ENCODE results near the gene MYT1. TPM values are rescaled to one million over a fixed set of nuclear protein-coding genes. Genes with fewer than 3 reads are reported as not detected.
A peak's percentile ranks its signal among the peaks of the same experiment; 100 is the strongest.

Gene MYT1
- total and polyA plus RNA-seq, 5 donors: 0.31 to 1.5 (median 1.2) TPM

DNA sequence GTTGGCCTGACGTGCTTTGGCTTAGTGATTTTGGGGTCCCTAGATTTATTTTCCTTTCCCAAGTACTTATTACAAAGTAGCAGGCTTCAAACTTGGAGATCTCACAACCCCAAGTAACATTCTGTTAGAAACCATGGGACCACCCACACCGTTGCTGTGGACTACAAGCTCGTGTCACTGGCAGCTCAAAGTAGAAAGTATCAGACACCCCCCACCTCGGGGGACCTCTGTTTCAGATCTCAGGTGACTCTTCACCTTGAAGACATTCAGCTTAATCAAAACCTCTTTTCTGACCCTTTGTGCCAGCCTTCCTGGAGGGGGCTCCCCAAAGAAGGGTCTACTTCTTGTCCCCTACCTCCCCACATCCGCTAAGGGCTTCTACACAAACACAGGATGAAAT lies 15.7 kb upstream of the MYT1 start:
- DNase-seq (peak in 2 of 3 donors; percentile 4 to 5), ATAC-seq (no peak)
- H3K9me3 ChIP-seq (ENCODE audit: control insufficient read depth, low read length): peaks cover 2% of the 10 kb centered on the region
- intact Hi-C loops (cut with DNase I): no loop called here
- no peak overlapping the region for H3K27ac ChIP-seq (ENCODE audit: low read length)
- H3K27me3 ChIP-seq (ENCODE audit: control insufficient read depth, insufficient read depth): no peaks in the 10 kb centered on the region
- H3K4me1 ChIP-seq (ENCODE audit: control insufficient read depth, insufficient read depth, low read length): no peaks in the 10 kb centered on the region
- 75% methylated on average over 5 of the region's 5 CpGs for WGBS
- no peak overlapping the region for H3K4me3 ChIP-seq (ENCODE audit: low read length)

DNA sequence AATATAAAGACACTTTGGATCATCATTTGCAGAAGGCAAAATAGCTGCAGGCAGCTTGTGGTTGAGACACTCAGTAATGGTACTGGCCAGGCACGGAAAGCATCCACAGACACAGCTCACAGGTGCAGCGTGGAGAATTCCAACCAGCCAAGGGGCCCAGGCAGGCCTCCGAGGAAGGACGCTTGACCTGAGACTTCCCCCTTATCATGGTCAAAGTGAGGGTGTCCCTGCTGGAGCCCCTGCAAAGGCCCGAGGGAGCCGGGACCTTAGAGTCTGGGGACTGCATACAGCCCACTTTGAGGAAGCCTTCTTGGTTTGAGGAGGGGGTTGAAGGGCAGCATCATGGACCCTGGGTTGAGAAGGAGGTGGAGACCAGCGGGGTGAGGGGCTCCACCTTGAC lies 15.1 kb upstream of the MYT1 start:
- WGBS: 90% methylated on average over 7 of the region's 7 CpGs
- H3K27me3 ChIP-seq (ENCODE audit: control insufficient read depth, insufficient read depth): no peaks in the 10 kb centered on the region
- DNase-seq: peak in 2 of 3 donors; percentile 10 to 21

DNA sequence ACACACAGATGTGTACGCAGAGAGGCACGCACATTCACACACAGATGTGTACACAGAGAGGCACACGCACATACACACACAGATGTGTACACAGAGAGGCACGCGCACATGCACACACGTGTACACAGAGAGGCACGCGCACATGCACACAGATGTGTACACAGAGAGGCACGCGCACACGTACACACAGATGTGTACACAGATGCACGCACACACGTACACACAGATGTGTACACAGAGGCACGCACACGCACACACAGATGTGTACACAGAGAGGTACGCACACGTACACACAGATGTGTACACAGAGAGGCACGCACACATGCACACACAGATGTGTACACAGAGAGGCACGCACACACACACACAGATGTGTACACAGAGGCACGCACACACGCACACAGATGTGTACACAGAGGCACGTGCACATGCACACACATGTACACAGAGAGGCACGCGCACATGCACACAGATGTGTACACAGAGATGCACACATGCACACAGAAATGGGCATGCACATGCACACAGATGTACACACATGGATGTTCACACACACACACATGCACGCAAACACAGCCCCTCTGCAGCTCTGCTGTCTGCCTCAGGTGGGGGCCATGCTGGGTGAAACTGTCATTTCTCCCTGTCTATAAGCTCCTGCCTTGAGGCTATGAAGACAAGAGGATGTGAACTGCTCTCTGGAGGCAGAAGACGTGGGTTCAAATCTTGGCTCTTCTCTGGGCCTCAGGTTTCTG lies 14.3 kb upstream of the MYT1 start:
- no peaks in the 10 kb centered on the region for H3K27me3 ChIP-seq (ENCODE audit: control insufficient read depth, insufficient read depth)
- H3K4me3 ChIP-seq (ENCODE audit: low read length): no peak overlapping the region
- H3K4me1 ChIP-seq (ENCODE audit: control insufficient read depth, insufficient read depth, low read length): no peaks in the 10 kb centered on the region
- no peak for ATAC-seq
- peaks cover 2% of the 10 kb centered on the region for H3K9me3 ChIP-seq (ENCODE audit: control insufficient read depth, low read length)
- H3K27ac ChIP-seq (ENCODE audit: low read length): no peak overlapping the region
- DNase-seq: peak in 2 of 3 donors; percentile 11 to 13
- intact Hi-C loops (cut with DNase I): no loop called here
- 94% methylated on average over 26 of the region's 26 CpGs for WGBS

More for the DNA sequence above, 15.1 kb upstream of the MYT1 start:
- intact Hi-C loops (cut with DNase I): no loop called here
- Histone ChIP-seq H3K4me1 (ENCODE audit: control insufficient read depth, insufficient read depth, low read length) (no peaks in the 10 kb centered on the region), H3K9me3 (ENCODE audit: control insufficient read depth, low read length) (peaks cover 2% of the 10 kb centered on the region), H3K4me3 (ENCODE audit: low read length) (no peak overlapping the region), H3K27ac (ENCODE audit: low read length) (no peak overlapping the region)
- ATAC-seq: no peak

DNA sequence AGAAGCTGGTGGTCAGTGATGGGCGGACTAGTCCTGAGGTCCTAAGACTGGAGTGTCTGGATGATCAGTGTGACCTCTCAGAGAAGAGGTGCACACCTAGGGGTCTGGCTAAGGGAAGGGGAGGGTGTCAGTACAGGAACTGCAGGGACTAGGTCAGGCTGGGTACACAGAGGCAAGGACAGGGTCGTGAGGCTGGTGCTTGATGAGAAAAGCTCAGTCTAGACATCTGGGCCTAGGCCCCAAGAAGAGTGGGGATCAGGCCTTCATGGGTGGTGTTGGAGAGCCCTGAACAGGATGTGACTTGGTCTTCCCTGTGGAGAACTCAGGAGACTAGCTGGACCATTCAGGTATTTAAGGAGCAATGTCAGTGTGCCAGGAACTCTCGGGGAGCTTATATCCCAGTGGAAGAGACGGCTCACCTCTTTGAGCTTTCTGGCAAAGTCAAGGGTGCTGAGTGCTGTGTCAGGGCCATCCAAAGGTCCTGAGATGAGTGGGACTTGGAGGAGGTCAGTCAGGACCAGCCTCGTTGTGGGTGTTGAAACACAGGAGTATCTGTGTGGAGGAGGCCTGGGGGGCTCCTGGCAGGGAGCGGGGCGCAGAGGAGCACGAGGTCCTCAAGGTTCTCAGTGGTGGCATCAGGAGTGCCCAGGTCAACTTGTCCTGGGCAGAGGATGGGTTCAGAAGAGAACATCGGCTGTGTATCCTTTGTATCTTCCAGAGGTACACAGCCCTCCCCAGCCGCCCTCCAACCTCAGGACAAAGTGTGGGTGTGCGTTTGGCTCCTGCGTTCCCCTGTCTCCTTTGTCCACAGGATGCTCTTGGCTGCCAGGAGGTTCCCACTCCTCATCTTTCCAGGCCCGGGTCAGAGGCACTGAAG lies 13.3 kb upstream of the MYT1 start:
- ATAC-seq (no peak), DNase-seq (peak in 2 of 3 donors; percentile 9 to 12)
- intact Hi-C loops (cut with DNase I): no loop called here
- no peaks in the 10 kb centered on the region for H3K4me1 ChIP-seq (ENCODE audit: control insufficient read depth, insufficient read depth, low read length)
- no peaks in the 10 kb centered on the region for H3K27me3 ChIP-seq (ENCODE audit: control insufficient read depth, insufficient read depth)
- no peaks in the 10 kb centered on the region for H3K9me3 ChIP-seq (ENCODE audit: control insufficient read depth, low read length)
- no peak overlapping the region for H3K4me3 ChIP-seq (ENCODE audit: low read length)
- WGBS: 70% methylated on average over 13 of the region's 13 CpGs
- H3K27ac ChIP-seq (ENCODE audit: low read length): no peak overlapping the region

DNA sequence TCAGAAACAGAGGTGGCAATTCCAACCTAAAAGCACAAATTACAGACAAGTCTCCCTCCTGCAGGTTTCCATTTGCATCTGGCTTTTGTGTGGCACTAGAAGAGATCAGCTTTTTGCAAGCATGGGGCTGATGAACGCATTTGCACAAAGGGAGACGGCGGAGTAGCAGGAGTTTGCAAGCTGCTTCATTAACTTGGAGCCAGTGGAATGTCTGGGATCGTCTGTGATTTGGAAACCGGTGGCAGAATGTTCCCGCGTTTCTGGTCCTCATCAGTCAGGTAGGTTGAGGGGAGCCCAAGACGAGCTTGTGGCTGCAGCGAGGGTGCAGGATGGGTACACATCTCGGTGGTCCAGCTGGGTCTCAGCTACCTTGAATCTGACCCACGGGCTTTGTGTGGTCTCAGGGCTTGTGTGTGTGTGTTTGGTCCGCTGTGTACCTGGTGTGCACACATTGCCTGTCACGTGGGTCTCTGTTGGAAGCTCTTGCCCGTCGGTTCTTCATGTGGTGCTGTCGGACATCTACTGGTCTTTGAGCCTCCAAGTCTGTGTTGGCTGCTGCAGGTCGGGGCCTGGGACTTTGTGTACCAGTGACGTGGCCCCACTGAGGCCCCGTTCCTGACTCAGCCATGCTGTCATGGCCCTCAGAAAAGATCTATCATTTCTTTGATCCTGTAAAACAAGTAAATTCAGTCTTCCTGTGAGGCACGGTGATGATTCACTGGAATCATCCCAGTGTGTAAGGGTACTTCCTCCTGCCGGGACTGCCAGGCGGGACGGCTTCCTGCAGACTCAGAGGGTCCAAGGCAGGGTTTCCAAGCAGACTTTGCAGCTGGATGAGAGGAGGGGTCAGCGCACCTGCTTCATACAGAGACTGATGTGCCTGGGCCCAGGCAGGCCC lies 12.4 kb upstream of the MYT1 start:
- no peak overlapping the region for H3K27ac ChIP-seq (ENCODE audit: low read length)
- ATAC-seq (no peak), DNase-seq (peak in 2 of 3 donors; percentile 28 to 30)
- no peaks in the 10 kb centered on the region for H3K27me3 ChIP-seq (ENCODE audit: control insufficient read depth, insufficient read depth)
- no peaks in the 10 kb centered on the region for H3K4me1 ChIP-seq (ENCODE audit: control insufficient read depth, insufficient read depth, low read length)
- no peaks in the 10 kb centered on the region for H3K9me3 ChIP-seq (ENCODE audit: control insufficient read depth, low read length)
- H3K4me3 ChIP-seq (ENCODE audit: low read length): no peak overlapping the region
- WGBS: 71% methylated on average over 24 of the region's 24 CpGs
- intact Hi-C loops (cut with DNase I): no loop called here

DNA sequence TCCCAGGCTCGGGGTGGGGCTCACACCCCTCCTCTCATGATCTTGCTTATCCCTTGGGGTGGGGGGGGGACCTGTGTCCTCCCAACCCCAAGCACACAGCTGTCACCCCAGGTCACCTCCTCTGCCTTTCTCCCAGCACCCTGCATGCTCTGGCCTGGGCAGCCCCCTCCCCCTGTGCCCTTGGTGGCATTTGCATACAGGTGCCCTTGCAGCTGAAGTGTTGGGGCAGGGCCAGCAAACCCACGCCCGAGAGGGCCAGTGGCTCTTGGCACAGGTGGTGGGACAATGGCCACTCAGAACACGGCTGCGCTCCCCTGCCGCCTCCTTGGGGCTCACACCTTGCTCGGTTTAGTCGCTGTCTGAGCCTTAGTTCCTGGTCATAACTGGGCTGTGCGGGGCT lies 11.3 kb upstream of the MYT1 start:
- H3K4me3 ChIP-seq (ENCODE audit: low read length): no peak overlapping the region
- no peaks in the 10 kb centered on the region for H3K4me1 ChIP-seq (ENCODE audit: control insufficient read depth, insufficient read depth, low read length)
- intact Hi-C loops (cut with DNase I): no loop called here
- peak in 2 of 3 donors; percentile 30 to 42 for DNase-seq
- H3K27me3 ChIP-seq (ENCODE audit: control insufficient read depth, insufficient read depth): no peaks in the 10 kb centered on the region
- ATAC-seq: no peak
- no peak overlapping the region for H3K27ac ChIP-seq (ENCODE audit: low read length)
- WGBS: 81% methylated on average over 9 of the region's 9 CpGs
- no peaks in the 10 kb centered on the region for H3K9me3 ChIP-seq (ENCODE audit: control insufficient read depth, low read length)

DNA sequence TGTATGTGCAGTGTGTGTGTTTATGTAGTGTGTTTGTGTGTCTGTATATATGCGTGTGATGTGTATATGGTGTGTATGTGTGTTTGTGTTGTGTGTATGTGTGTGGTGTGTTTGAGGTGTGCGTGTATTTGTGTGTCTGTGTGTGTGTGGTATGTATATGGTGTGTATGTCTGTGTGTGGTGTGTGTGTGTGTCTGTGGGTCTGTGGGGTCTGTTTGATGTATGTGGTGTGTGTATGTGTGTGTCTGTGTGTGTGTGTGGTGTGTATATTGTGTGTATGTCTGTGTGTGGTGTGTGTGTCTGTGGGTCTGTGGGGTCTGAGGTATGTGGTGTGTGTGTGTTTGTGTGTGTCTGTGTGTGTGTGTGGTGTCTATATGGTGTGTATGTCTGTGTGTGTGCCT lies 10.8 kb upstream of the MYT1 start:
- no peaks in the 10 kb centered on the region for H3K9me3 ChIP-seq (ENCODE audit: control insufficient read depth, low read length)
- no peaks in the 10 kb centered on the region for H3K27me3 ChIP-seq (ENCODE audit: control insufficient read depth, insufficient read depth)
- no peak overlapping the region for H3K27ac ChIP-seq (ENCODE audit: low read length)
- no peak for DNase-seq
- H3K4me1 ChIP-seq (ENCODE audit: control insufficient read depth, insufficient read depth, low read length): no peaks in the 10 kb centered on the region
- intact Hi-C loops (cut with DNase I): no loop called here
- no peak for ATAC-seq
- WGBS: 73% methylated on average over 2 of the region's 2 CpGs
- H3K4me3 ChIP-seq (ENCODE audit: low read length): no peak overlapping the region

DNA sequence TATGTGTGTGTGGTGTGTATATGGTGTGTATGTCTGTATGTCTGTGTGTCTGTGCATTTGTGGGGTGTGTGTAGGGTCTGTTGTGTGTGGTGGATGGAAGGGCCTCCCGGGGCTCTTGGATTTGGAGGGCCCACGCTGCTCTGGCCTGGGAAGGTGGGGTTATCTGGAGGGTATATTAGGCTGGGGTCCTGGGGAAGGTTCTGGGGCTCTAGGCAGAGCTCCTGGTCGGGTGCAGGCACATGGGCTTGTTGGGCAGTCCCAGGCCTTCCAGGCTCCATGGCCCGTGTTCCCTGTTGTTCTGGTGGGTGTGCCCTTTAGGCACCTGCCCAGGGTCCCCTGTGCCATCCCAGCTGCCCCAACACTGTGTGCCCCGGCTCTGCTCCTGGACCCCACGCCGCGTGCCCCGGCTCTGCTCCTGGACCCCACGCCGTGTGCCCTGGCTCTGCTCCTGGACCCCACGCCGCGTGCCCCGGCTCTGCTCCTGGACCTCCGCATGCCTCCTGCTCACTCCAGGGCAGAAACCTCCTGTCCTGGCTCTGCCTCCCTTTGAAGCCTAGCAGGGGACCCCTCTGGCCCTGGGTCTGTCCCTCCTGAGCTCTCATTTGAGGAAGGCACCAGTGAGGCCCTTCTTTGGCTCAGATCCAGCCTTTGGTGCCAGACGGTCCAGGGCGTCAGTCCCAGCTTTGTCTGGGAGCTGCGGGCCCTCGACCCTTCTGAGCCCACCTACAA lies 10.2 kb upstream of the MYT1 start:
- Histone ChIP-seq H3K9me3 (ENCODE audit: control insufficient read depth, low read length) (no peaks in the 10 kb centered on the region), H3K4me3 (ENCODE audit: low read length) (no peak overlapping the region), H3K4me1 (ENCODE audit: control insufficient read depth, insufficient read depth, low read length) (no peaks in the 10 kb centered on the region), H3K27me3 (ENCODE audit: control insufficient read depth, insufficient read depth) (no peaks in the 10 kb centered on the region), H3K27ac (ENCODE audit: low read length) (no peak overlapping the region)
- ATAC-seq (no peak), DNase-seq (peak in 2 of 3 donors; percentile 20 to 43)
- 83% methylated on average over 20 of the region's 20 CpGs for WGBS
- intact Hi-C loops (cut with DNase I): no loop called here

DNA sequence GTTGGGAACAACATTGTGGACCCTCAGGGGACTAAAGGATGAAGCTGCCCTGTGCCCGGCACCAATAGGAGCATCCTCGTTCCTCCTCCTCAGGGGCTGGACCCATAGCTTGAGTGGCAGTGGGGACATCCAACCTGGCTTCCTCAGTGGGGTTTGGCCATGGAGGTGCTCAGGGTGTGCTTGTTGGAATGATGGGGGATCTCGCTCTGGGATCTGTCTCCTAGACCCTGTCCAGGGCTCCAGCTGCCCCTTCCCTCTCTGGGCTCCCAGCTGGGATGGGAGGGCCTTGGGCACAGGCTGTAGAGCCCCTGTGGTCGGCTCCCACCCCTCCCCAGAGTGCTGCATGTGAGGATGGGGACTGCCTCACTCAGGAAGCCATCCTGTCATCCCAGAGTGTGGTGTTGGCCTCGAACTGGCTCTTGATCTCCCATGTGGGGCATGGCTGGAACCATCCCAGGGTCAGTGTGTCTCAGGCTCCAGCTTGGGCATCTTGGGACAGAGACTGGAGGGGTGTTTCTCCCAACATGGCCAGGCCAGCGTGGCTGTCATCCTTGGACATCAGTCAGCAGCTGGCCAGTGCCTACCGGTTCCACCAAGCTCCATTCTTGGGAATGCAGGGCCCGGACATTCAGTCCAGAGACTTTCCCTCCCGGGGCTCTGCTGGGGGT lies 9.5 kb upstream of the MYT1 start:
- Histone ChIP-seq H3K27ac (ENCODE audit: low read length) (no peak overlapping the region), H3K27me3 (ENCODE audit: control insufficient read depth, insufficient read depth) (no peaks in the 10 kb centered on the region), H3K4me3 (ENCODE audit: low read length) (no peak overlapping the region), H3K4me1 (ENCODE audit: control insufficient read depth, insufficient read depth, low read length) (no peaks in the 10 kb centered on the region), H3K9me3 (ENCODE audit: control insufficient read depth, low read length) (no peaks in the 10 kb centered on the region)
- intact Hi-C loops (cut with DNase I): no loop called here
- DNase-seq (peak in 1 of 3 donors; percentile 42), ATAC-seq (no peak)
- 66% methylated on average over 9 of the region's 9 CpGs for WGBS

Data from right cardiac atrium (tissue), 5 donors.